ENCODE data around the gene GOLGA3.
A peak's percentile ranks its signal among the peaks of the same experiment; 100 is the strongest.

Gene GOLGA3

GRCh38 chr12:132834181-132834711, 5.6 kb upstream of the GOLGA3 start:
- TF ChIP-seq CTCF (conservative IDR thresholded peaks at IDR 0.05) = no peak
- TF ChIP-seq ZFX (IDR thresholded peaks at IDR 0.05) = no peak
- no peak overlapping the region for H3K27ac ChIP-seq

GRCh38 chr12:132833341-132833740, 4.7 kb upstream of the GOLGA3 start:
- H3K27ac ChIP-seq = no peak overlapping the region
- no peak for TF ChIP-seq ZFX (IDR thresholded peaks at IDR 0.05)
- TF ChIP-seq CTCF (conservative IDR thresholded peaks at IDR 0.05) = no peak

- no peak overlapping the region for H3K27ac ChIP-seq
- TF ChIP-seq ZFX (IDR thresholded peaks at IDR 0.05) = no peak
- TF ChIP-seq CTCF (conservative IDR thresholded peaks at IDR 0.05) = no peak
Observed at GRCh38 chr12:132831771-132832170, 3.1 kb upstream of the GOLGA3 start.

GRCh38 chr12:132827763-132828703, 636 bp downstream of the GOLGA3 start:
- peak overlapping the region; percentile 89 for H3K27ac ChIP-seq
- TF ChIP-seq CTCF (conservative IDR thresholded peaks at IDR 0.05) (no peak), ZFX (IDR thresholded peaks at IDR 0.05) (peak; percentile 81; the same call in 1 of the 2 replicates)

- no peak overlapping the region for H3K27ac ChIP-seq
- TF ChIP-seq ZFX (IDR thresholded peaks at IDR 0.05) (no peak), CTCF (conservative IDR thresholded peaks at IDR 0.05) (no peak)
Observed at GRCh38 chr12:132825861-132826260, 2.8 kb downstream of the GOLGA3 start.

GRCh38 chr12:132825089-132825488, 3.6 kb downstream of the GOLGA3 start:
- TF ChIP-seq CTCF (conservative IDR thresholded peaks at IDR 0.05) (no peak), ZFX (IDR thresholded peaks at IDR 0.05) (no peak)
- no peak overlapping the region for H3K27ac ChIP-seq

GRCh38 chr12:132824053-132824452, 4.6 kb downstream of the GOLGA3 start:
- no peak overlapping the region for H3K27ac ChIP-seq
- TF ChIP-seq CTCF (conservative IDR thresholded peaks at IDR 0.05) = no peak
- no peak for TF ChIP-seq ZFX (IDR thresholded peaks at IDR 0.05)

Data from C4-2B (cell line).